Testis (tissue), 3 donors: ENCODE measurements around the gene NRF1. TPM values are rescaled to one million over a fixed set of nuclear protein-coding genes. Genes with fewer than 3 reads are reported as not detected.
"Not testable (repeated sequence)": the region's sequence is repeated elsewhere in the genome, so short reads cannot be mapped to it uniquely, and the experiment has no call there.

Experiments
- DNase-seq: peaks from one replicate; pipeline ENCODE4 v3.0.0-alpha.2; 2019
- H3K27ac ChIP-seq, 2 donors: fragments of 200-600 bp; sonication (generic); one replicate each; pipeline ENCODE4 v1.5.1; 2019
- H3K27me3 ChIP-seq: fragments of 200-600 bp; sonication (generic); one replicate; pipeline ENCODE4 v1.5.1; 2019
- H3K36me3 ChIP-seq: fragments of 200-600 bp; sonication (generic); one replicate; pipeline ENCODE4 v1.5.1; 2017; ENCODE audit warnings: low read depth; ENCODE audit errors: missing control alignments
- H3K4me1 ChIP-seq: fragments of 200-600 bp; sonication (generic); one replicate; pipeline ENCODE4 v1.5.1; 2019
- H3K4me3 ChIP-seq, 2 donors: fragments of 200-600 bp; sonication (generic); one replicate each; pipeline ENCODE4 v1.5.1; 2017 to 2019
- H3K9me3 ChIP-seq: fragments of 200-600 bp; sonication (generic); one replicate; pipeline ENCODE4 v1.5.1; 2017
- CTCF ChIP-seq, 3 experiments: fragments of 450-650 bp in 2 of 3; fragments of 200-600 bp in 1 of 3; sonication (generic) in 1 of 3; IDR thresholded peaks; one replicate each; pipeline ENCODE4 v1.5.1; 2016 to 2019; ENCODE audit warnings: antibody characterized with exemption in 3 of 3, mild to moderate bottlenecking in 2 of 3, moderate library complexity in 1 of 3
- POLR2A ChIP-seq: fragments of 450-650 bp; IDR thresholded peaks from one replicate; pipeline ENCODE4 v1.6.1; 2017; ENCODE audit warnings: antibody characterized with exemption, mild to moderate bottlenecking, moderate library complexity
- WGBS, 2 donors: methylation state at CpG; one replicate each; pipeline ENCODE4 v1.1.5; 2018; 5-methylcytosine and 5-hydroxymethylcytosine counted together
- intact Hi-C: fragments of 100-400 bp; cut with DNase I; formaldehyde crosslinking; loops from one replicate; pipeline ENCODE4 v1.15.1; 2023; ENCODE audit warnings: low total_unique reads
- polyA plus RNA-seq: library from polyadenylated mRNA; stranded (reverse); fragments of 350-450 nt; fragmentation: Illumina TruSeq; extraction: RNeasy Lipid Tissue Mini Kit (QIAGEN cat#74804); gene quantifications from one replicate; pipeline ENCODE4 v1.2.3, GENCODE V29; 2014; ENCODE audit warnings: low read depth, low replicate concordance; ENCODE audit not compliant: insufficient read depth
- total RNA-seq, 2 donors: library from RNA; depleted of rRNA; stranded (reverse); fragments of >200 nt; gene quantifications; one replicate each; pipeline ENCODE4 v1.2.3, GENCODE V29; 2016

The NRF1 gene
- total and polyA plus RNA-seq, 3 donors from 2014 or later: 16.9 to 41.6 (median 26.9) TPM

- intact Hi-C loops: no loop called here
- TF ChIP-seq POLR2A (no peak), CTCF (IDR thresholded peaks at IDR 0.05) (no peak)
These were observed 13.8 kb upstream of the NRF1 start for GRCh38 chr7:129597672-129598071.

GRCh38 chr7:129599174-129599573, 12.3 kb upstream of the NRF1 start:
- H3K27me3 ChIP-seq: no peaks in the 10 kb centered on the region
- 88 to 90% methylated on average over 5 of the region's 5 CpGs for WGBS, 2 donors
- H3K36me3 ChIP-seq: no peaks in the 10 kb centered on the region

More at GRCh38 chr7:129597672-129598071, 13.8 kb upstream of the NRF1 start:
- no peaks in the 10 kb centered on the region for H3K27me3 ChIP-seq
- H3K27ac ChIP-seq: no peak overlapping the region
- H3K4me1 ChIP-seq: no peaks in the 10 kb centered on the region
- no peaks in the 10 kb centered on the region for H3K9me3 ChIP-seq
- no peak for DNase-seq
- no peak overlapping the region for H3K4me3 ChIP-seq
- no peaks in the 10 kb centered on the region for H3K36me3 ChIP-seq

GRCh38 chr7:129603594-129603993, 7.9 kb upstream of the NRF1 start:
- DNase-seq, H3K9me3 ChIP-seq, H3K4me1 ChIP-seq, intact Hi-C loops, H3K27ac ChIP-seq, H3K4me3 ChIP-seq, H3K36me3 ChIP-seq, H3K27me3 ChIP-seq: not testable (repeated sequence)
- WGBS, 2 donors: 72 to 81% methylated on average over 5 of the region's 5 CpGs

More at GRCh38 chr7:129599174-129599573, 12.3 kb upstream of the NRF1 start:
- H3K27ac ChIP-seq: no peak overlapping the region
- no peak overlapping the region for H3K4me3 ChIP-seq
- H3K4me1 ChIP-seq: no peaks in the 10 kb centered on the region
- TF ChIP-seq POLR2A: no peak
- no peak for TF ChIP-seq CTCF (IDR thresholded peaks at IDR 0.05)
- intact Hi-C loops: no loop called here
- no peaks in the 10 kb centered on the region for H3K9me3 ChIP-seq
- no peak for DNase-seq

- H3K36me3 ChIP-seq, H3K4me3 ChIP-seq, H3K9me3 ChIP-seq, intact Hi-C loops, H3K4me1 ChIP-seq, H3K27ac ChIP-seq, H3K27me3 ChIP-seq, DNase-seq: not testable (repeated sequence)
- WGBS, 2 donors: 90 to 93% methylated on average over 3 of the region's 3 CpGs
These were observed 7.5 kb upstream of the NRF1 start for GRCh38 chr7:129604021-129604420.

GRCh38 chr7:129604713-129605437, 6.6 kb upstream of the NRF1 start:
- TF ChIP-seq CTCF (IDR thresholded peaks at IDR 0.05) (no peak), POLR2A (no peak)
- Histone ChIP-seq H3K27me3 (no peaks in the 10 kb centered on the region), H3K9me3 (no peaks in the 10 kb centered on the region), H3K36me3 (no peaks in the 10 kb centered on the region), H3K4me3 (no peak overlapping the region), H3K4me1 (no peaks in the 10 kb centered on the region), H3K27ac (no peak overlapping the region)
- 79 to 86% methylated on average over 8 of the region's 8 CpGs for WGBS, 2 donors
- no peak for DNase-seq
- intact Hi-C loops: no loop called here
